ENCODE results near the gene THAP3.

Gene THAP3

DNA sequence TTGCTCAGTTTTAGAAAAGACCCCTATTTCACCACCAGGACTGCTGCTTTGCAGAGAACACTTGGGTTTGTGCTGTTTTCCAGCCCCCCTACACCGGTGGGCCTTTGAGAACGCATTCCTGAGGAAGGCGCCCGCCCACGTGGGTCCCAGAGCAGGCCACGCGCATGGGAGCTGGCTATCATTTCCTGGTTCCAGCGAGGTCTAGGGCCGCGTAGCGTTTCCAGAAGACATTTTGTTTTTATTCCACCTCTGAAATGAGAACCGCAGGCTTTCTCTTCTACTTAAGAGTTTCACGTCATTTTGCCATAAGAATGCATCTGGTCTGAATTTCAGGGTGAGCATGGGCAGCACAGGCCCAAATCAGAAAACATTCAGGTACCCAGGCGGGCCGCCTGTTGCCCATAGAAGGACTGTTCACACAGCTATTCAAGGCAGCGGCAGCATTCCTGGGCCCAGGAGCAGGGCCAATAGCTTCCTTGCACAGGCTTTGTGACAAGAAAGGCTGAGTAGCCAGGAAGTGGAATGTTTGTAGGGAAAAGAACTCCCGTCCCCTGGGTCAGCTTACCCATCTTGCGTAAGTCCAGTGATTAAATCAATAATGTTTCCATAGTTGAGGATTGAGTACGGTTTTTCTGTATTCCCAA lies 20.6 kb upstream of the THAP3 start:
- H4K91ac ChIP-seq (ENCODE audit: low read length) = peak overlapping the region; percentile 55
- H3K14ac ChIP-seq (ENCODE audit: low read length in 2 of 2) = peak overlapping the region in 1 of 2 experiments; percentile 35
- peaks cover 5% of the 10 kb centered on the region for H3K79me1 ChIP-seq (replicated peaks; ENCODE audit: low read length, poor library complexity, severe bottlenecking)
- peak; percentile 85 for DNase-seq
- peak overlapping the region; percentile 10 for H2AFZ ChIP-seq (ENCODE audit: low read depth, low read length)
- peak overlapping the region; percentile 71 to 91 for H3K18ac ChIP-seq (ENCODE audit: low read depth in 1 of 2, low read length in 2 of 2)
- peak overlapping the region; percentile 91 for H2BK120ac ChIP-seq (ENCODE audit: low read depth, low read length)
- H3K27ac ChIP-seq (ENCODE audit: low read length, poor library complexity, severe bottlenecking) = peak overlapping the region; percentile 97
- peak overlapping the region; percentile 87 for H4K8ac ChIP-seq (ENCODE audit: low read length)
- no peaks in the 10 kb centered on the region for H3K9me3 ChIP-seq (ENCODE audit: control insufficient read depth, low read length)
- peak overlapping the region; percentile 7 to 92 for H3K4ac ChIP-seq (ENCODE audit: low read depth in 1 of 2, low read length in 2 of 2)
- no peaks in the 10 kb centered on the region for H3K27me3 ChIP-seq (ENCODE audit: control insufficient read depth in 1 of 2, insufficient read depth in 1 of 2, low read length in 2 of 2)
- H2BK12ac ChIP-seq (ENCODE audit: low read length in 2 of 2) = peak overlapping the region in 1 of 2 experiments; percentile 86
- H3K4me1 ChIP-seq (ENCODE audit: control insufficient read depth, insufficient read depth, low read depth, low read length) = peaks cover 34% of the 10 kb centered on the region
- H3K23ac ChIP-seq (ENCODE audit: low read length in 2 of 2) = peak overlapping the region in 1 of 2 experiments; percentile 97
- peak overlapping the region; percentile 12 for H3K4me2 ChIP-seq (ENCODE audit: low read length, poor library complexity, severe bottlenecking)
- WGBS = 14% methylated on average over 16 of the region's 19 CpGs
- peak overlapping the region; percentile 100 for H3K9ac ChIP-seq (ENCODE audit: low read length)
- peak overlapping the region; percentile 72 for H2AK5ac ChIP-seq (ENCODE audit: low read length, severe bottlenecking)
- no peak overlapping the region for H2BK15ac ChIP-seq (ENCODE audit: low read depth, poor library complexity, severe bottlenecking)
- peaks cover 5 to 7% of the 10 kb centered on the region in 2 experiments for H3K36me3 ChIP-seq (ENCODE audit: control insufficient read depth in 1 of 2, insufficient read depth in 2 of 2, low read depth in 1 of 2, low read length in 2 of 2)
- H2BK5ac ChIP-seq (ENCODE audit: low read depth, low read length, poor library complexity, severe bottlenecking) = peak overlapping the region; percentile 81
- peak overlapping the region in 1 of 2 experiments; percentile 76 for H3K4me3 ChIP-seq (ENCODE audit: insufficient read depth in 1 of 2, low read depth in 1 of 2, low read length in 2 of 2)

DNA sequence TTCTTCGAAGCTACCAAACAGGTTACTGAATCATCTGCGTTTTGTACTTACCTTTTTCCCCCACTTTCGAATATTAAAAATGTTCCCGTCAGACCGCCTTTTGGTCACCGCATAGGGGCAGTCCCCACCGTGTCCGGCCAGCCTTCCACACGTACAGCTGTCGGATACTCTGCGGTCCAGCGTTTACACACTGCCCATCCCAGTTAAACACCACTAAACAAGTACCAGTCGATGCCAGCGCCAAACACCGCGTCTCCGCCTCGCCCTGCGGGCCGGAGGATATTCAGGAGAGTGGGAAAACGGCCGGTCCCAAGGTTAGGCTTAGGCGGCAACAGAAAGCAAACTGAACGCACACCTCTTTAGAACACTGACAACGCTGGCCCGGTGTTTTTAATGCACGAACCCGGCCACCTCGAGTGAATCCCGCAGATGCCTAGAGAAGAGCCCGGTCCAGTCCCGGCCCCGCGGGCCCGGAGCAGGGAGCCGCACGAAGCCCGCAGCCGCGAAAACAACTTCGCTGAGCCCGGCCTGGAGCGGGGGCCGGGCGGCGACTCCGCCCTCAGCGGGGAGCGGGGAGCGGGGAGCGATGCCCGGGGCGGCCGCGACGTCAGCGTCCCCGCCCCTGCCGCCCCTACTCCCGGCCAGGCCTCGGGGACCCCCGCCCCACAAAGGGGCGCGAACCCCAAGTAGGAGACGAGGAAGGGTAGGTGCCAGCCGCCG lies 11.9 kb upstream of the THAP3 start:
- H3K9ac ChIP-seq (ENCODE audit: low read length) = peak overlapping the region; percentile 96
- peak overlapping the region; percentile 60 for H2BK15ac ChIP-seq (ENCODE audit: low read depth, poor library complexity, severe bottlenecking)
- H2BK5ac ChIP-seq (ENCODE audit: low read depth, low read length, poor library complexity, severe bottlenecking) = peak overlapping the region; percentile 9
- peak overlapping the region; percentile 51 for H3K27ac ChIP-seq (ENCODE audit: low read length, poor library complexity, severe bottlenecking)
- peak overlapping the region; percentile 89 for H2BK120ac ChIP-seq (ENCODE audit: low read depth, low read length)
- no peak overlapping the region for H2AFZ ChIP-seq (ENCODE audit: low read depth, low read length)
- peak overlapping the region; percentile 87 to 93 for H3K18ac ChIP-seq (ENCODE audit: low read depth in 1 of 2, low read length in 2 of 2)
- peak overlapping the region; percentile 75 for H3K4me2 ChIP-seq (ENCODE audit: low read length, poor library complexity, severe bottlenecking)
- peak overlapping the region; percentile 72 for H4K91ac ChIP-seq (ENCODE audit: low read length)
- peak overlapping the region; percentile 75 for H4K8ac ChIP-seq (ENCODE audit: low read length)
- H3K79me1 ChIP-seq (replicated peaks; ENCODE audit: low read length, poor library complexity, severe bottlenecking) = peaks cover 4% of the 10 kb centered on the region
- peaks cover 8% of the 10 kb centered on the region for H3K4me1 ChIP-seq (ENCODE audit: control insufficient read depth, insufficient read depth, low read depth, low read length)
- H3K23ac ChIP-seq (ENCODE audit: low read length in 2 of 2) = peak overlapping the region in 1 of 2 experiments; percentile 89
- WGBS = under 1% methylated on average over 37 of the region's 67 CpGs
- H3K4me3 ChIP-seq (ENCODE audit: insufficient read depth in 1 of 2, low read depth in 1 of 2, low read length in 2 of 2) = peak overlapping the region; percentile 70 to 100
- peak overlapping the region in 1 of 2 experiments; percentile 37 for H2BK12ac ChIP-seq (ENCODE audit: low read length in 2 of 2)
- no peaks in the 10 kb centered on the region for H3K27me3 ChIP-seq (ENCODE audit: control insufficient read depth in 1 of 2, insufficient read depth in 1 of 2, low read length in 2 of 2)
- peak; percentile 71 for DNase-seq
- peak overlapping the region; percentile 27 to 35 for H3K4ac ChIP-seq (ENCODE audit: low read depth in 1 of 2, low read length in 2 of 2)
- H3K14ac ChIP-seq (ENCODE audit: low read length in 2 of 2) = no peak overlapping the region
- no peaks in the 10 kb centered on the region for H3K9me3 ChIP-seq (ENCODE audit: control insufficient read depth, low read length)
- peaks cover 4 to 5% of the 10 kb centered on the region in 2 experiments for H3K36me3 ChIP-seq (ENCODE audit: control insufficient read depth in 1 of 2, insufficient read depth in 2 of 2, low read depth in 1 of 2, low read length in 2 of 2)
- H2AK5ac ChIP-seq (ENCODE audit: low read length, severe bottlenecking) = no peak overlapping the region

DNA sequence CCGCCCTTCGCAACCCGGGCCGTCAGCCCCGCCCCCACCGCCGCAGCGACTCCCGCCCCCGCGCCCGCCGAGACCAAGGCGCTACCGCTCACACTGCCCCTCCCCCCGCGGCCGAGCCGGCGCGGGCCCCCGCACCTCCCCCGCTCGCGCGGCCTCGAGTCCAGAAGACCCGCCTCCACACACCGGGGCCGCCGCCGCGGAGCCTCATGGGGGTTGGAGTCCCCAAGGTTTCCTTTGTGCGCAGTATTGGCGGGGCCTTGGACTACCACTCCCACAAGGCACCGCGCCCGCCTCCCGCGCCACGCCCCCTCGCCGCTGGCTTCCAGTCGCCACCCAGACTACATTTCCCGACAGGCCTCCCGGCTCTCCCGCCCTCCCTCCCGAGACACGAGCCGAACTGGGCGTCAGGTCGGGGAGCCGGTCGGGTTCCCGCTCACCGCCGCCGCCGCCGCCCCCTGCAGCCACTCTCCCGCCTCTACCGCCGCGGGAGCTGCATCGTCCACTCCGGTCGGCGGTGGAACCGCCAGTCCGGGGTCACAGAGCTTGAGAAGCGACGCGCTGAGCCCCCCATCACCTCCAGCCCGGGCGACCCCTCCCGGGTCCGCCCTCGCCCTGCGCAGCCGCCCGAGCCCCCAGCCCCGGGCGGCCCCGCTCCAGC lies 11.2 kb upstream of the THAP3 start, which contains the start of gene PHF13:
Gene PHF13, plus strand, starts transcription at position 371 of the 658 bp plus-strand sequence. CDS start 336 bp downstream, outside the sequence.
- Histone ChIP-seq H4K91ac (ENCODE audit: low read length) (peak within 1 kb of the TSS; percentile 86), H4K8ac (ENCODE audit: low read length) (peak within 1 kb of the TSS; percentile 75), H2BK15ac (ENCODE audit: low read depth, poor library complexity, severe bottlenecking) (peak within 1 kb of the TSS; percentile 69), H2BK5ac (ENCODE audit: low read depth, low read length, poor library complexity, severe bottlenecking) (peak within 1 kb of the TSS; percentile 90), H2BK120ac (ENCODE audit: low read depth, low read length) (peak within 1 kb of the TSS; percentile 92), H3K9ac (ENCODE audit: low read length) (peak within 1 kb of the TSS; percentile 96), H3K4me2 (ENCODE audit: low read length, poor library complexity, severe bottlenecking) (peak within 1 kb of the TSS; percentile 75), H3K4ac (ENCODE audit: low read depth in 1 of 2, low read length in 2 of 2) (peak within 1 kb of the TSS; percentile 35 to 98), H3K27ac (ENCODE audit: low read length, poor library complexity, severe bottlenecking) (peak within 1 kb of the TSS; percentile 51), H3K36me3 (ENCODE audit: control insufficient read depth in 1 of 2, insufficient read depth in 2 of 2, low read depth in 1 of 2, low read length in 2 of 2) (peaks cover 11 to 12% of the 10 kb centered on the region in 2 experiments), H3K14ac (ENCODE audit: low read length in 2 of 2) (peak within 1 kb of the TSS; percentile 86 to 90), H2AK5ac (ENCODE audit: low read length, severe bottlenecking) (no peak within 1 kb of the TSS), H3K79me1 (replicated peaks; ENCODE audit: low read length, poor library complexity, severe bottlenecking) (peaks cover 8% of the 10 kb centered on the region), H3K9me3 (ENCODE audit: control insufficient read depth, low read length) (no peaks in the 10 kb centered on the region), H2AFZ (ENCODE audit: low read depth, low read length) (no peak within 1 kb of the TSS), H2BK12ac (ENCODE audit: low read length in 2 of 2) (peak within 1 kb of the TSS in 1 of 2 experiments; percentile 61), H3K23ac (ENCODE audit: low read length in 2 of 2) (peak within 1 kb of the TSS; percentile 89 to 90), H3K27me3 (ENCODE audit: control insufficient read depth in 1 of 2, insufficient read depth in 1 of 2, low read length in 2 of 2) (no peaks in the 10 kb centered on the region), H3K4me1 (ENCODE audit: control insufficient read depth, insufficient read depth, low read depth, low read length) (peaks cover 8% of the 10 kb centered on the region), H3K4me3 (ENCODE audit: insufficient read depth in 1 of 2, low read depth in 1 of 2, low read length in 2 of 2) (peak within 1 kb of the TSS; percentile 97 to 100), H3K18ac (ENCODE audit: low read depth in 1 of 2, low read length in 2 of 2) (peak within 1 kb of the TSS; percentile 96 to 98)
- DNase-seq = peak; percentile 99
- under 1% methylated on average over 48 of the region's 84 CpGs for WGBS
